Left lobe of liver (tissue), 2 donors: Measurements from ENCODE around the gene XPO5. TPM values are rescaled to one million over a fixed set of nuclear protein-coding genes. Genes with fewer than 3 reads are reported as not detected.
"Not testable (repeated sequence)": the region's sequence is repeated elsewhere in the genome, so short reads cannot be mapped to it uniquely, and the experiment has no call there.

ENCODE experiments used
- ATAC-seq: fragments of 200-7000 bp; cut with Tn5 transposase; one replicate; pipeline ENCODE4 v1.9.1; 2020; ENCODE audit warnings: mild to moderate bottlenecking, moderate library complexity
- DNase-seq: peaks from one replicate; pipeline ENCODE4 v3.0.0-alpha.2; 2020; ENCODE audit warnings: low spot score
- total RNA-seq: library from RNA; stranded (reverse); gene quantifications from one replicate; pipeline ENCODE4 v1.2.1, GENCODE V29; 2021
- donor health status: DM: no; HTN: no; CAD: no; lungs with moderate emphysema.
- donor health status: DM: no; HTN: yes; CAD: no.

Gene XPO5
- total RNA-seq, 1 donor from 2014 or later: 14.6 TPM

GRCh38 chr6:43499028-43499815 is 76.6 kb downstream of the XPO5 start:
- DNase-seq: peak; percentile 73
- ATAC-seq: peak; percentile 93

- not testable (repeated sequence) for ATAC-seq
Measured at GRCh38 chr6:43498291-43498690, 77.5 kb downstream of the XPO5 start.

GRCh38 chr6:43497689-43498088 is 78.1 kb downstream of the XPO5 start:
- DNase-seq (no peak), ATAC-seq (no peak)

More at GRCh38 chr6:43498291-43498690, 77.5 kb downstream of the XPO5 start:
- DNase-seq: not testable (repeated sequence)

DNA sequence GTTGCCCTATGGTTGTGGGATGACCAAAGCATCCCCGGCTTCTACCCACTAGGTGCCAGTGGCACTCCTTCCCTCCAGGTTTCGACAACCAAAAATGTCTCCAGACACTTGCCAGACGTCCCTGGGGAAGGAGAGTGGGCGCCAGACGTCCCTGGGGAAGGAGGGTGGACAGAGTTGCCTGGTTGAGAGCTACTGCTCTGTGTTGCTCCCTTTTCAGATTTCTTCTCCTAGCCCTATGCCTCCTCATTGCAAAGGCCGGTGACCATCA is 78.8 kb downstream of the XPO5 start:
- ATAC-seq: no peak

GRCh38 chr6:43496370-43497128 is 79.3 kb downstream of the XPO5 start:
- no peak for DNase-seq
- peak; percentile 41 for ATAC-seq

More for the DNA sequence above, 78.8 kb downstream of the XPO5 start:
- DNase-seq: no peak

DNA sequence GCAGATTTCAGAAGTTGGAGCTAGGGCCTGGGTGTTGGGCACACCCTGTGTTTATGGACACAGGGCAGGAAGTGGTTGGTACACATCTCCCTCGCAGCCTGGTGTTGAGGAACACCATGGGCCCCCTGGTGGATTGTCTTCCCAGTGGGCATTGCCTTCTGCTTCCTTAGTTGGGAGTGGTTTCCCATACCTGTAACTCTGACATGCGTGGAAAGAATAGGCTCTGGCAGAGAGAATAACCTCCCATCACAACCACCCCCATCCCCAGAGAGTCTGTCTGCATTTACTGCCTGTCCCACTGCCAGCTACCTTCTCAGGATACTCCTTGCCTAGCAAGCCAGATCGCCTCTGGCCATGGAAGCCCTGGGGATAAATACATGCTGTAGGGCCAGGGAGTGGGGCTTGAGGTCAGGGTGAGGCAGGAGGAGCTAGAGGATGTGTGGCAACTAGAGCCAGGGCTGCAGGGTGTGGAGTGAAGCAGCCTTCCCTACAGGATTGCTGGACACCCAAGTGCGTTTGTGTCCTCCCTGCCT is 80.4 kb downstream of the XPO5 start:
- ATAC-seq (no peak), DNase-seq (no peak)

DNA sequence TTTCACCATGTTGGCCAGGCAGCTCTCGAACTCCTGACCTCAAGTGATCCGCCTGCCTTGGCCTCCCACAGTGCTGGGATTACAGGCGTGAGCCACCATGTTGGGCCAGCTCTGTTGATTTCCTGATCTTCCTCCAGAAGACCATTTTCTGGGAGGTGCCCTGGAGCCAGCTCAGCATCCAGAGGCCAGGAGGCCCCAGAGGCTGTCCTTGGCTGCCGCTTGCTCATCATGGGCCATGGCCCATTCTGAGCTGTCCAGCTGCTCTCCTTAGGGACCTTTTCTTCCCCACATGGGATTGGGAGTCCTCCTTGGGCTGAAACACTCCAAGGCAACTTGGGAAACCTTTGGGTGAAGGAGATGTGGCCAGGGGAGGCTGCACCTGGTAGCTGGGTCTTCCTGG is 81.1 kb downstream of the XPO5 start:
- no peak for ATAC-seq

DNA sequence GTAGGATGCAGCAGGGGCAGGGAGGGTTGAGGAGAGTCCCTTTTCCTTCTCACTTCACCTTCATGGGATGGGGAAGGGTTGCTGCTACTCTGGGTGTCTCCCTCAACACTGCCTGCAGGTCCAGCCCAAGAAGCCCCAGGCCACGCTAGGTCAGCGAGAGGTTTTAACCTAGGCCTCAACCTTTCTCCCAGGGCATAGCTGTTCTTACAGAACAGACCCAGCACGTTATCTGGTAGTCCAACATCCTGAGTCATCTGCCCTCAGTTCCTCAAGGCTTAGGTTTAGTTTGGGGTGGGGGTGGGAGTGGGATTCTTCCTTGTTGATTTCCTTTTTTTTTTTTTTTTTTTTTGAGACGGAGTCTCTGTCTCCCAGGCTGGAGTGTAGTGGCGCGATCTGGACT is 81.5 kb downstream of the XPO5 start:
- no peak for DNase-seq
- ATAC-seq: no peak

More for the DNA sequence above, 81.1 kb downstream of the XPO5 start:
- no peak for DNase-seq

DNA sequence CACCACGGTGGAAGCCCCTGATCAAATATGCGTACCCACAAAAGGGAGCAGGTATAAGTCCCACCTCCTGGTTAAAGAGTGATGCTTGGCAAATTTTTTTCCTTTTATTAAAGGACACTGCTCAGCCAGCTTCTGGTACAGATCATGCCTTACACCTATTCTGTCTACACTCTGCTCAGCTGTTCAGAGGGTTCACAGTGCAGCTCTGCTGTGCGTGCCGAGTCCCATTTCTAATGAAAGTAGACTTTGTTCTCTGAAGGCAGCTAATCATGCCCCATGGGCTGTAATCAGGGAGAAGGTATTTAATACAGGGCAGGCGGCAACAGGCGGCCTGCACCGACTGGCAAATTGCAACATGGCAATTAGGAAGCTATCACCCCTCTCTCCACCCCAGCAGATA is 82.0 kb downstream of the XPO5 start:
- peak; percentile 80 for ATAC-seq
- peak; percentile 68 for DNase-seq

DNA sequence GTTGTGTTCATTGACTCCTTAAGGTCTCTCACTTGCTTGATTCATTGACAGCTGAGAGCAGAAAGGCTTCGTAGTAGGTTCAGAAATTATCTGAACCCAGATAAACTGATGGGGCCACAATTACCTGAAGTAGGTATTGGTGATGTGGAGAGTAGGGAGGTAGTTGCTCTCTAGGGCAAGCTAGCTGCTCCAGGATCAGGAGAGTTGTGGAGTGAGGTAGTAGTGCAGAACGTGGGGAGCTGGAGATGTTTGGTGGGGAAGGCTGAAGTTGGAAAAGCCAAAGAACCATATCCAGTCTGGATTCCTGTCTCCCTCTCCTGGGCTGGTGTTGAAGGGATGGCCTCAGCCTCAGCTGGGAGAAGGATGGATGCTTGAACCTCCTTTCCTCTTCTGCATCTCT is 82.6 kb downstream of the XPO5 start:
- DNase-seq: no peak
- ATAC-seq: no peak

GRCh38 chr6:43492673-43493072 is 83.2 kb downstream of the XPO5 start:
- ATAC-seq (no peak), DNase-seq (no peak)

DNA sequence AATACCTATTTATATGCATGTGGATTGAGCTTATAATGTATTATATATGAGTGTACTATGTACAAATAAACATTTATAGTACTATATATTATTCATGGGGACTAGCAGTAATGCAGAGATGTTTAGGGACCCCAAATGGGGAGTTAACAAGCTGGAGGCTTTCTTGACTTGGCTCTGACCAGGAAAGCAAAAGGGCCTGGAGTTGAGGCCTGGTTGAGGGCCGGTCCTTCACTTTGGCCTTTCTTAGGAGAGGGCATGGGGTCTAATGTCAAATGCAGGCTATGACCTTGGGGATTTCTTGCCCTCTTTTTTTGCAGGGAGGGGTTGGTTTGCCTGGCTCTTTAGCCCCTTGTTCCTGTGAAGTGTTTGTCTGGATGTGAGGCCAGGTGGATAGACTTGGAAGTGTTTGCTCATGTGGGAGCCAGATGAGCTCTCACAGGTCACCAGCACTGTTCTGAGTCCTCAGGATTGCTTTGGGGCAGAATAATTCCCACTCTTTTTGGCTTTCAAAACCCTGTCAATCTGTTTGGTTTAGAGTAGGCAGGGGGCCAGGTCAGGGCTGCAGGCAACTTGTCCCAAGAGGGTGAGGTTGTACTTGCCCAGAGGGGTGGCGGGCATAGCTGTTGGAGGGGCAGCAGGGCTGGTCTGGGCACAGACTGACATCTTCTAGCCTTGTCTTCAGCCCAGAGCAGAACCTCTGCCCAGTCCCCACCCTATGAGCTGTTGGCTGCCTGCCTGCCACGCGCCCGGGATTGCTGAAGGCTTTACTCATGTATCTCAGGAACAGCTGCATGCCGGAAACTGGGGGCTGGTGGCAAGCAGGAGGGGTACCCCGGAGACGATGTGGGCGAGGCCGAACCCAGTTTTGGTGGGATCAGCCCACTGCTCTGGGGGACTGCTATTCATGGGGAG is 83.8 kb downstream of the XPO5 start:
- ATAC-seq (peak; percentile 50), DNase-seq (no peak)

DNA sequence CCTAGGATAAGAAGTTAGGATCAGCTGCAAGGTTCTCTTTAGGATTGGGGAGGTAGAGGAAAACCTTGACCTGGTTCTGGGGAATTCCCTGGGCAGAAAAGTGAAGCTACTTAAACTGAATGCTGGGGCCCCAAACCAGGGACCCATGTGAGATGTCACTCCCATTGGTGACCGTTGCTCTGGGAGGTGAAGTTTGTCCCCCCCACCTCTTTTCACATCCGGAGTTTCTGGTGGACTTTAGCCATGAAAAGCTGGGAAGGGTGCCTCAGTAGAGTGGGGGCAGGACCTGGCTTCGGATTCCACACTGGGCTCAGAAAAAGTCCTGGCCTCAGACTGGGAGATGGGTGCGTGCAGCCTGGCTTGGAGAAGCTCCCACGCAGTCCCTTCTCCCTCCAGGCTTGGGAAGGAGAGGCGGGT is 85.3 kb downstream of the XPO5 start:
- DNase-seq (peak; percentile 66), ATAC-seq (no peak)

GRCh38 chr6:43489277-43490072 is 86.4 kb downstream of the XPO5 start:
- no peak for DNase-seq

DNA sequence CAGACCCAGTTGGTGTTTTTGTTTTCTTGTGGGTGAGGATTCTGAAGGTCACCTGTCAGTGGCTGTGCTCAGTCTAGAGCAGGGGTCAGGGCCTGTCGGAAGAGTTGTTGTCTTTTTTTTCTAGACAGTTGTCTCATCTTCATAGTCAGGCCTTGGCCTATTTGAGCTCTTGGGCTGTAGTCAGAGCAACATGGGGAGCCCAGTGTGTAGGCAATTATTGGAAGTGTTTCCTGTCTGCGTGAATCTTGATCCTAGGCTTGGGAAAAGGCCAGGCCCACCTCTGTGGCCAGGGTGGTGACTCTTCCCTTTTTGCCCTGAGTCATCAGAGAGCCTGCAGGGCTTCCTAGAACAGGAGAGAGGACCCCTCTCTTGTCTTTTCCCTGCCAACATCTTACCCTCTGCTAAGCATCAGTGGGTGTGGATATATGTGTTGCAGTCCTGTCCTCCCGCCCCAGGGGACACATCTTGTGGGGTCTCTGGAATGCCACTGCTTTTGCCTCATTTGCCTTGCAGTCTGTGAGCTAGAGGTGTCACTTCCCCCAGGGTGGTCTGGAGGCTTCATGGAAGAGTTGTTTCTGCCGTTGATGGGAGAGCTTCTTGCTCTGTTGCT is 87.1 kb downstream of the XPO5 start:
- DNase-seq (no peak), ATAC-seq (no peak)

More at GRCh38 chr6:43489277-43490072, 86.4 kb downstream of the XPO5 start:
- no peak for ATAC-seq

DNA sequence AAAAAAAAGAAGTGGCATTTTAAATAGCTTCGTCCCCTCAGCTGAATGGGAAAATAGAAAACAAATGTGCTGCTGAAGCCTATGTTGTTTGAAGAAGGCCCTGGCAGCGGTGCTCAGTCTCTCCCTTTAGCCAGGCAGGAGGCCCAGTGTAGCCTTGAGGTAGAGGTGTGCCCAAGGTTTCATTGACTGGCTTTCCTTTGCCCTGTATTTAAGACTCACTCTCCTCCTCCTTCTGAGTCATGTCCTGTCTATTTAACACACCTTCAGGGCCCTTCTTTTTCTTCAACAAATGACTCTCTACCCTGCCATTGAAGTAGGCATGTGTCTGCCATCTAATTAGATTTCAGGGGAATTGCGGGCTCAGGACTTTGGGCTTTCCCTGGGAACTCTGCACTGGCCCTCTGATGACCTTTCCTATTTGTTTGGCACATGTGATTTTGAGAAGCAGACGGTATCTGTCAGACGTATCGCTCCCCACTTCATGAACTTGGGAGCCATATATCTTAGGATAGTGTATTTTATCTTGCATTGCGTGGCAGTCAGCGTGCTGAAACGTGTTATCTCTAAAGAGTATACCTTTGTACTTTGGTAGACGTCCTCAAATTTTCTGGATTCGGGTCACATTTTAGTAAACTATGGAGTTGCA is 94.1 kb downstream of the XPO5 start:
- DNase-seq: no peak
- peak; percentile 45 for ATAC-seq

DNA sequence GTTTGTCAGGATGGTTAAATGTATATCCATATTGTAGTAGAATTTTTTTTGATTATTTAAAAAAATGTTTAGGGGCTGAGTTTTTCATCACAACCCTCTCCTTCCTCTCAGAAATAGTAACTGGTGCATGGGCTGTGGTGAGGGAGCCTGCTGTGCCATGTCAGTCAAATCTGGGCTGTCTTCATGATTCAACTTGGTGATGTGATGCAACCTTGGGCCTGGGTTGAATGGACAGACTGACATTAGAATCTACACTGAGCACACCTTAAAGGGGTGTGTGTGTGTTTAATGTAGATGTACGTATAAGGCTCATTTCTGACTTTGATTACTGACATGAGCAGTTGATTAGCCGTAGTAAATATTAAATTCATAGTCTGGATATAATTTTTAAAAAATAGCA is 94.8 kb downstream of the XPO5 start:
- no peak for ATAC-seq
- no peak for DNase-seq

DNA sequence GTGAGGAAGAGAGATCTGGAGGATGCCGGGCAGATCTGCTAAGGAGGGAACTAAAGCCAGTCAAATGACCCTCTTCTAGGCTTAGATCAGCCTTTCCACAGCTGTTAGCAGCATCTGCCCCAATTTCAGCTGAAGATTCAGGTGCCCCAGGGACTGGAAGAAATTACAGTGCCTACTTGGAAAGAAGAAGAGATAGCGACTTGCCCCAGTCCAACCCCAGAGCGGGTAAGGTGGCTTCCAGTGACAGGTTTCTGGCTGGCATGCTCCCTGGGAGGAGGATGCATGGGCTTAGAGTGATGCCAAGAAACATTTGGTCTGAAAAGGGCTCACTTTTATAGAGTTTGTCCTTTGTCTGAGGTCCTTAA is 97.8 kb downstream of the XPO5 start:
- ATAC-seq (no peak), DNase-seq (no peak)
